Measurements from ENCODE around the gene SOX13.

SOX13 gene

DNA sequence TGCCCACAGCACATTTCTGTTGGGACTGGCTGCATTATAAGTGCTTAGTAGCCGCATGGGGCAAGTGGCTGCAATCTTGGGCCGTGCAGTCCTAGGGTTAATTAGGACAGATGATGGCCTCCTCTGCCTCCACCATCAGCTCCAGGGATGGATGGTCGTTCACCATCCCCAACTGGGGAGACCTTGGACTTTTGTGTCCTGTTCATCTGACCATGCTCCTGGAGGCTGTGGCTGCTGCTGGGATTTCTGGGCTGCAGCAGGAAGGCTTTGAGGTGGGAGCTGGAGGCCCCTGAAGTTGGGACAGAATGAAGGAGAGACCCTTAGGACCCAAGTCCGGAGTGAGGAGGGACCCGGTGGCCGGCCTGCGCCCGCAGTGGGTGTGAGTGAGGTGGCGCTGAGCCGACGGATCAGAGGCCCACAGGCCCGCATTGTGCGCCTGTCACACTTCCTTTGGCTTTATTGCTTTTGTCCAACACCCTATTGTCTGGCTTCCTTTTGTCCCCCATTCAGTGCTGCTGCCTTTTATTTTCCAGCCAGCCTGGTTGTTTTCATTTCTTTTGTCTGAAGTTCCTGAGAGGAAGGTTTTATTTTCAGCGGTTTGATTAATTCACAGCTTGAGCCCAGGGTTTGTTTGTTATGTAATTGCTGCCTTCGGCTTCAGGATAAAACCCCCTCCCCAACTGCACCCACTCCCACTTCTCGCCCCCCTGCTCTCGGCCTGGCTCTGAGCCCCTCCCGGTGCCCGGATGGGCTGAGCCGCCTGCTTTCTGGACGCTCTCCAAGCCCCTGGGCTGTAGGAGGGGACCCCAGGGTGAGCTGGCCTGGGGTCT lies 35.6 kb downstream of the SOX13 start:
- DNase-seq, result no peak

DNA sequence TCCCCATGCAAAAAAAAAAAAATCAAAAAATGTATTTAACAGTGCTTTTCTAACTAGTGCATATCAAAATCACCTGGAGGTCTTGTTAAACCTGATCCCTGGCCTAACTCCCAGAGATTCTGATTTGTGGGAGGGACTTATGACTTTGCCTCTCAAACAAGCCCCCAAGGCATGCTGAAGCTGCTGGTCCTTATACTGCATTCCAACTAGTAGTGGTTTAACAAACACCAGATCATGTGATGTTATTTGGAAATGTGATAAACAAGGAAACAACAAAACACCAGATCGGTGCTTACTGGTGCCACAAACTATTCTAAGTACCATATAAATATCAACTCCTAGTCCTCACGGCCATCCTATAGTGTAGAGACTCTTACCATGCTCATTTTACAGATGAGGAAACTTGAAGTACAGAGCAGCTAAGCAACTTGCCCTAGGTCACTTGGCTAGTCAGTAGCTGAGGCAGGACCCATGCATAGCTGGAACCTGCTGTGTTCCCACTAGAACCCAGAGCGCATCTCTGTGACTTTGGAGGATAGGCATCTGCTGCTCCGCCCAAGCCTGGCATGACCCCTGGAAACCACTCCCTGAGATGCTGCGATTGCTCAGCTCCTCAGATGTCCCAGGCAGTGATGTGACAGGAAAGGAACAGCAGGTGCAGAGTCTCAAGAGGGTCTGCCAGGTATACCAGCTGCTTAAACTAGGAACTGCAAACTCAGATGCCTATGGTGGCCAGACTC lies 38.1 kb downstream of the SOX13 start:
- no peak for DNase-seq

DNA sequence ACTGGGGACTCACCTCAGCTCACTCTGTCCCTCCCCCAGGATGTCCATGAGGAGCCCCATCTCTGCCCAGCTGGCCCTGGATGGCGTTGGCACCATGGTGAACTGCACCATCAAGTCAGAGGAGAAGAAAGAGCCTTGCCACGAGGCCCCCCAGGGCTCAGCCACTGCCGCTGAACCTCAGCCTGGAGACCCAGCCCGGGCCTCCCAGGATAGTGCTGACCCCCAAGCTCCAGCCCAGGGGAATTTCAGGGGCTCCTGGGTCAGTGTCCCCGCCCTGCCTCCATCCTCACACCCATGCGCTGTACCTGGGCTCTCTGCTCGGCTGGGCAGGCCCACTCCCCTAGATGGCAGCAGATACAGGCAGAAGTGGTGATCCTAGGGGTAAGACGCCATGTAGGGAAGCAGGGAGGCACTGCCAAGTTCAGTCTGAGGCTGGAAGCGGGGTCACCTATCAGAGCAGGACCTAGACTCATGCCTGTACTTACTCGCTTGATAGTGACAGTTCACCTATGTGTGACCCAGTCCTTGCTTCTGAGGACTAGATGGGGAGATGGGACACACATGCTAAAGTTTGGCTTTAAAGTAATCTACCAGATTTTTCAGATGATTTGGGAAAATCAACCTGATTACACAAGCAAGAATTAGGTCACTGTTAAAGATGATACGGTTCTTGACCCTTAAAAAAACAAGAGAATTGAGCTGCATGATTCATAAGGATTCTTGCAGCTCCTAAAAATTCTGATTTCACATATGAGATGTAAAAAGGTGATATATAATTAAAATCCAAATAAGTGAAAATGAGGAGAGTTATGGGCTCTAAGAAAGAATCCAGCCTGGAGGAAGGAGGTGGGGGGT lies 40.2 kb downstream of the SOX13 start:
- no peak for DNase-seq

DNA sequence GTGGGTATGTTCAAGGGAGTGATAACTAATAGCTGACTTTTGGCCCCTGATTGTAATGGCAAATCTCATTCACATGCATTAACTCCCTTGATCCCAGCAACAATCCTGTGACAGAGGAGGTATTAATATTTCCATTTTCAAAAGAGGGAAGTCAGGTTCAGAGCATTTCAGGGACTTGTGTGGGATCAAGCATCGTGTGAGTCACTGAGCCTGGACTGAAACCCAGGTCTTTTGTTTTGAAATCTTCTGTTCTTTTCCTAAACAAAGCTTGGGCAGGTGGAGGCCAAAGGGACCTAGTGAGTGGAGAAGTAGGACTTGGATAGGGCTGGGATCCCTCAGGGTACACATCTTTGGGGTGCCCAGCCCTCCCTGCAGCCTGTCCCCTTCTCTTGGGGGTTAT lies 41.0 kb downstream of the SOX13 start:
- DNase-seq, result no peak

DNA sequence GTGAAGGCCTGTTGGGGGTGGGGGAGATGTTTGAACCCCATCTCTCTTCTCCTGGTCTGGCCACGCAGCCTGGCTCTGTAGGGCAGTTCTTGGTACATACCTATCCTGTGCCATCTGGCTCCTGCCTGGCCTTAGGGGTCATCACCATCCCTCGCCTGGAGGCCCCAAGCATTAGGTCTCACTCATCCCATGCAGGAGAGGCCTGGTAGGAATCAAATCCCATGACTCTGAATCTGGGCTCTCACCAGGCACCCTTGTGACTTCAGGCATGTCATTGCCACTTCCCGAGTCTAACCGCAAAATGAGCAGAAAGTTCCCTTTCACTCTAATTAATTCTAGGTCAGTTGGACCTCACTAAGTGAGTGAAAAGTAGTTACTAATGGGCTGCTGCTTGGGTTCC lies 41.7 kb downstream of the SOX13 start:
- no peak for DNase-seq

DNA sequence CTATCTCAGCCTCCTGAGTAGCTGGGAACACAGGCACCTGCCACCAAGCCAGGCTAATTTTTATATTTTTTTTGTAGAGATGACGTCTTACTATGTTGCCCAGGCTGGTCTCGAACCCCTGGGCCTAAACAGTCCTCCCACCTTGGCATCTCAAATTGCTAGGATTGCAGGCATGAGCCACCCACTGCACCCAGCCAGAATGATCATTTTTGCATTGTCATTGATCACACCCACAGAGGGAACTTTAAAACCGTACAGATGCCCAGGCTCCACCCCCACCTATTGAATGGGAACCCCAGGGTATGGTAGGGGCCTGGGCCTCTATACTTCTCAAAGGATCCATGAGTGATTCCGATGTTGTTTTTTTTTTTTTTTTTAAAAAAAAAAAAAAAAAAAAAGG lies 42.2 kb downstream of the SOX13 start:
- DNase-seq, result no peak

DNA sequence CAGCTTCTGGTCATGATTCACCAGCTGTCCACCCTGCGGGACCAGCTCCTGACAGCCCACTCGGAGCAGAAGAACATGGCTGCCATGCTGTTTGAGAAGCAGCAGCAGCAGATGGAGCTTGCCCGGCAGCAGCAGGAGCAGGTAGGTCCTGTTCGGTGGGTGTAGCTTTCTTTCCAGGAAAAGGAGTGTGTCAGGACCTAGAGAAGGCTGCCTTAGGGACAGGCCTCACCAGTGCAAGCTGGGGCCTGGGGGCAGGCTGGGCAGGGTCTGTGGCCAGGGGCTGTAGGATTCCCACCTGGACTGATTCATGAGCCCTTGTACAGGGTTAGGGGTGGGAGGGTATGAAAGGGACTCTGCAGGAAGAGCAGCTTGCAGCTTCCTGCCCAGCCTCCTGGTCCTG lies 43.6 kb downstream of the SOX13 start:
- no peak for DNase-seq

DNA sequence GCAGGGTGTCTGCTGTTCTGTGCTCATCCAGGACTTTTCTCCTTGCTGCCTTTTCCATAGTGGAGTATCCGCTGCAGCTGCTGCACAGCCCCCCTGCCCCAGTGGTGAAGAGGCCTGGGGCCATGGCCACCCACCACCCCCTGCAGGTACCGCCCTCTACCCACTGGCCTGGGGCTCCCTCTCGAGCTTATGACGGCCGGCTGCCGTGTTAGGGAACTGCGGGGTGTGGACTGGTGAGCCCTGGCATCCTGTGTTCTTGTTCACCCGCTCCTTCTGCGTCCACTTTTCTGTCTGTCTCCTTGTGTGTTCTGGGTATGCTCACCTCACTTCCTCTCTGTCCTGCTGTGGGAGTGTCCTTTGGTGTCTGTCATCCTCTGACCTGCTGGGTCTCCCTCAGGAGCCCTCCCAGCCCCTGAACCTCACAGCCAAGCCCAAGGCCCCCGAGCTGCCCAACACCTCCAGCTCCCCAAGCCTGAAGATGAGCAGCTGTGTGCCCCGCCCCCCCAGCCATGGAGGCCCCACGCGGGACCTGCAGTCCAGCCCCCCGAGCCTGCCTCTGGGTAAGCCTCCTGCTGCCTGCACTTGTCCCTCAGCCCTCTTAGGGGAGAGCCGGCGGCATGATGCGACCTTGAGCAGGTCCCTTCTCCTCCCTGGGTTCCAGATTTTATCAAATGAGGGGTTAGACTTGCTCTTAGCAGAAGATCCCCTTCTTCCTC lies 49.1 kb downstream of the SOX13 start:
- no peak for DNase-seq

DNA sequence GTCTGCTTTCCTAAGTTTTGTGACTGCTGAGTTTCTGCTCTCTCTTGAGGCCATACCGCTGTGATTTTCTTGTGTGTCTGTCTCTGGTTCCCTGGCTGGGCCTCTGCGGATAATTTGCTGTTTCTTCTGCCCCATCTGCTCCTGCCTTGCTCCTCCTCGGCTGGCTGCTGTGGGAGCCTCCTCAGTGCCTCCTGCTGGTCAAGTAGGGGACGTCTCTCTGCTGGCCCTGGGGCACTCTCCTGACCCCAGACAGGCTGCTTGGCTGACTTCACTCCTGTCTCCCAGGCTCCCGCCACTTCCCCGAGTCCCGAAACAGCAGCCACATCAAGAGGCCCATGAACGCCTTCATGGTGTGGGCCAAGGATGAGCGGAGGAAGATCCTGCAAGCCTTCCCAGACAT lies 50.5 kb downstream of the SOX13 start:
- DNase-seq, result no peak

DNA sequence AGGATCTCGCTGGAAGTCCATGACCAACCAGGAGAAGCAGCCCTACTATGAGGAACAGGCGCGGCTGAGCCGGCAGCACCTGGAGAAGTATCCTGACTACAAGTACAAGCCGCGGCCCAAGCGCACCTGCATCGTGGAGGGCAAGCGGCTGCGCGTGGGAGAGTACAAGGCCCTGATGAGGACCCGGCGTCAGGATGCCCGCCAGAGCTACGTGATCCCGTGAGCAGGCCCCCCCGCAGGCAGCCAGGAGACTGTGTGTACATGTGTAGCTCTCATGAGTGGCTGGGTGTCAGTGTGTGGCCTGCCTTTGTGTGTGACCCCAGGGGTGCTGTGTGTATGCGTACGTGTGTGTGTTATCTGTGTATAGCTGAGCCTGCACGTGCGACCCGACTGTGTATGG lies 51.7 kb downstream of the SOX13 start:
- no peak for DNase-seq

DNA sequence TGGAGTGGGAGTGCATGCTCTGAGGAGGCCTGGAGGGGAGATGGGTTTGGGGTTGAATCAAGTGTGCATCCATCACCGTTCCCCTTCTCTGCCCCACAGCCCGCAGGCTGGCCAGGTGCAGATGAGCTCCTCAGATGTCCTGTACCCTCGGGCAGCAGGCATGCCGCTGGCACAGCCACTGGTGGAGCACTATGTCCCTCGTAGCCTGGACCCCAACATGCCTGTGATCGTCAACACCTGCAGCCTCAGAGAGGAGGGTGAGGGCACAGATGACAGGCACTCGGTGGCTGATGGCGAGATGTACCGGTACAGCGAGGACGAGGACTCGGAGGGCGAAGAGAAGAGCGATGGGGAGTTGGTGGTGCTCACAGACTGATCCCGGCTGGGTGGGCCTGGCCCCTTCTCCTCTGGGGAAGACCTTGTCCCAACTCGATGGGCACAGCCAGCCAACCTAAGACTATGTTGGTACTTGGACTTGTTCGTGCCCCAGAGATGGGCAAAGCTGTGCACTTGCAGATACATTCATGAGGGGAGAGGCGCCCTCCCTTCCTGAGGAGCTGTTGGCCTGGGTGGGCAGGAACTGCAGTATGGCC lies 52.9 kb downstream of the SOX13 start:
- DNase-seq, result no peak

DNA sequence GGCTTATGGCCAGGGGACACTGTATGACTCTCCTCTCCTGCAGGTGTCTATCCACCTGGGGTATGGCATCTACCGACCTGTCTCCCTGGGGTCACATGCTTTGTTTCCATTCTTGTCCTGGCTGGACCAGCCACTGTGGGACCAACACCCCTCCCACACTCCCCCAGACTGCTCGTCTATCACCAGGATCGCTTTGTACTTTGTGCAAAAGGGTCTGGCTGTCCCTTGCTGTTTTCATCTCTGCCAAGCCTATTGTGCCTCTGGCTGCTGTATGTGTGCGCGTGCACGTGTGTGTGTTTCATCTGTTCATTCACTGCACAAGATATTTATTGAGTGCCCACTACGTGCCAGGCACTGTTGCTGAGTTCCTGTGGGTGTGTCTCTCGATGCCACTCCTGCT lies 53.5 kb downstream of the SOX13 start:
- no peak for DNase-seq

DNA sequence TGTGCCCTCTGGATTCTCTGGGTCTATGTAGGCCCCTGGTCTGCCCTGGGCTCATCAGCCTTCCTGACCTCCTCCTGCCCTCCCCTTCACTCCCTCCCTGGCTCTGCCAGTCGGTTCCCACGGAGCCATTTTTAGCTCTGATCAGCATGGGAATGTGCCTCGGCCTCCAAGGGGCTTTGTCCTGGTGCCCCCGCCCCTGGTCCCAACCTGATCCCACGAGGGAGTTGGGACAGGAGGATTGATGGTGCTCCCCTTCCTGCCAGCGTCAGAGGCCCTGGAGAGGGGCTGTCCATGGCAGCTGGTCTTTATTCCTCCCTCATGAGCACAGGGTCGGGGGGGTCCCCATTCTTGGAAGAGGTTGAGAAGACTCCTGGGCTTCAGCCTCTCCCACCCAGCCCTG lies 54.0 kb downstream of the SOX13 start:
- no peak for DNase-seq

DNA sequence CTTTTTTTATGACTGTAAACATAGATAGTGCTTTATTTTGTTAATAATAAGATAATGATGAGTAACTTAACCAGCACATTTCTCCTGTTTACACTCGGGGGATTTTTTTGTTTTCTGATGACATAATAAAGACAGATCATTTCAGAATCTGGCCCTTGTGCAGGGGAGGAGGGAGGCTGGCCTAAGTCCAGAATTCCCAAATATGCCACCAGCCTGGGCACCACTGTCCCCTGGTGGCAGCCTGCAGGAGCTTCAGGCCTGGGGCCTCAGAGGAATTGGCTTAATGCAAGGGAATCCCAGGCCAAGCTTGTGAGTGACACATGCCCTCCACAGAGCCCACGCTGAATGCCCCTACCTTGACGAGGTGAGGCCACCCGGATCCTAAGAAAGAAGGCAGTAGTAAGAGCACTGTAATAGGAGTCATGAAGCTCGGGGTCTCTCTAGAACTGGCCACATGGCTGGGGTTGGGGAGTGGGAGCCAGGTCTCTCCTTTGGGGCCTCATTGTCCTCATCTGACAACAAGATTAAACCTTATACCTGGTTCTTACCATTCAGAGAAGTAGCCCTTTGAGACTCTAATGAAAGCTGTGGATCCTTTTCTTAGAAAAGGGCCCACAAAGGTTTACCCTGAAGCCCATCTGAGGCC lies 54.8 kb downstream of the SOX13 start:
- DNase-seq, result peak; percentile 50

DNA sequence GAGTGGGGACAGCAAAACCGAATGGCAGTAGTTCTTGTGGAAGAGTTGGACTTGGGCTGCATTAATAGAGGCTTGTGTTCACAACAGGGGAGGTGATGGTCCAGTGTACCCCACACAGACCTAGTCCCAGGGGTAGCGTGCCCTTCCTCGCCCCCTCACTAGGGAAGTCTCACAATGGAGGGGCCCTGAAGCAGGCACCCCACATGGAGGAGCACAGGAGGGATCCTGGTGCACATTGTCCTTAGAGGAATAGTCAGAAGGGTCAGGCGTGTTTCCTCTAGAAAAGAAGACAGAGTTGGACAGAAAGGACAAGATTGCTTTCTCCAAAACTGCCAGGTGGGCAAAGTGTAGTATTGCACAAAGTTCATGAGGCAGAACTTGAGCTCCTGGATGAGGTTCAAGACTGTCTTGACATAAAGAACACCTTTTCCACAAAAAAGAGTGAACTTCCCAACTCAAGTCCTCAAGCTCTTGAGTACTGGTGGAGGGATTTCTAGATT lies 55.6 kb downstream of the SOX13 start:
- no peak for DNase-seq

DNA sequence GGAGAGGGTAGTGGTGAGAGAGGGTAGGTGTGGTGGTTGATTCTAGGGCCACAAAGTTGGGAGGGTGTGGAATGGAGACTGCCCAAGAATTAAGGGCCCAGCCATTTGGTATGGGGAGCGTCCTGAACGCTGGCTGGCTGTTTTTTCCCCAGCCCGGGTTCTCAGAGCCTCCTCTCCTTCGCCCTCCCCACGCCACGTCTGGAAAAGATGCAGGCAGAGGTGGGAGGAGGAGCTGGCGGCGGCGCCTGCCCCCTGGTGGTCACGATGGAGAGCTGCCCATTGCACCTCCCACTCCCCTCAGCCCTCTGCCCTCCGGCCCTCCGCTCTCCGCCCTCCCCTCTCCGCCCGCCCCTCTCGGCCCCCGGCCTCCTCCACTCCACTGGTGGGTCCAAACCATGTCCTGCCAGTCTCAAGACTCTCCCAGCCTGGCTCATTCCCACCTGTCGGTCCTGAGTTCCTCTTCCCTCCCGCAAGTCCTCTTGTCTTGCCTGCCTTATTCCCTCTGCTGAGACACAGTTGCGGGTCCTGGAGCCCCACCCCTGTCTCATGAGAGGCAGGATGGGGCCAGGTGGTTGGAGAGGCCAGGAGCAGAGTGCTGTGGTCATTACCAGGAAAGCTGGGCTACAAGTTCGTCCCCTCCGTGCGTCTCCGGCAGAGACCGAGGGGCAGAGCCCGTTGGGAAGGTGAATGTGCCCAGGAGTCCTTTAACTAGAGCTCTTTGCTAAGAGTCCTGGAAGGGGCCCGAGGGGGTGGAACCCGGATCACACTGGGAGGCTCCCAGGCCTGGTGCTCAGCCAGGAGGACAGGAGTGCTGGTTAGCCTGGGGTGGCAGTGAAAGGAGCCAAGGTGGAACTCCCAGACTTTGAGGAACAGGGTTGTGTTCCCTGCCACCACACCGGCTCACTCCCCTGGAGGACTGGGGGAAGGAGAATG lies 56.3 kb downstream of the SOX13 start:
- DNase-seq, result peak; percentile 73

DNA sequence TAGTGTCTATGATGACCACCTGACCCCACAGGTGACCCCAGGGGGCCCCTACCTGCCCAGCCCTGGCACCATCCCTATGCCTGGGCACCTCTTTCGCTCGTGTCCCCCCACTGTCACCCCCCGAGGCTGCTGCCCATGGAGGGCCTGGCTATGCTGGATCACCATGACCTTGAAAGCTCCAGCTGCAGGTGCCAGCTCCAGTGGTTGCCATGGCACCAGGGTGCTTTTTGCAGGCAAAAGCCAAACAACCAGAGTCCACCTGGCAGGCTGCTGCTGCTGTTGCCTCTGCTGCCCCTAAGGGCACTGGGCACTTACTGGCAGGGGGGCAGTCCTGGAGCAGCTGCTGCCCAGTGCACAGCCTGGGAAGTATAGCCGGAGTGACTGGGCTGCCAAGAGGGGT lies 57.3 kb downstream of the SOX13 start:
- no peak for DNase-seq

DNA sequence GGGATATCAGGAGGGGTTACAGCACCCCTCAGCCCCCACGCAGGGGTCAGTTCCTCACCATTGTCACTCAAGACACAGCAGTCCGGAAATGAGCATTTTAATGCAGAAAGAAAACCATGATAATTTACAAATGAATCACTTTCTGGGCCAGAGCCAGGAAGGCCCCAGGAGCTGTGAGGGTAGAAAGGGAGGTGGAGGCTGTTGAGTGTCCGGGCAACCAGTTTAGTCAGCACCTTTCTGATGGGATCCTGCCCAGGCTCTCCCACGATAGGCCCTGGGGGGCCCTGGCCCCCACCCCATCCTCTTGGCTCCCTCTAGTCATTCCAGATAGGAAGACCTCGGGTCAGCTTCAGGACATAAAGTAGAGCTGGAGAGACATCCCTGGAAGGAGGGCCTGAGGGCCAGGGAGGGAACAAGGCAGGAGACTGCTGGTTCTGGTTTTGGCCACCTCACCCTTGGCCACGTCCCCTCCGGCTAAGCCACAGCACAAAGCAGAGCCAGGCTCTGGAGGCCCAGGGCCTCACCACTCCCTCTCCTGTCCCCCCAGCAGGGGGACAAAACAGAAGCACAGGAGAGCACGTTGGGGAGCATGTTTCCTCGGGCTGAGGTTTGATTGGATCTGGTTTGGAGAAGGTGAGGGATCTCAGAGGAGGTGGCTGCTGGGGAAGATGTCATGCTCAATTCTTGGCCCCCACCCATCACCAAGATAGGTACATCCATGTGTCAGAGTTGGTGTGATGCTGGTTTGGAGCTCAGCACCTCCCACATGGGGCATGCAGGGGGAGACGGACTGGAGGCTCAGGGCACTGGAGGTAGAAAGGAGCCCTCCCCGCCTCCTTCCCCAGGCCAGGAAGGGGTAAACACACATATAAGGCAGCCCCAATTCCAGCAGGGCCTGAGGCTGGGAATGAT lies 58.3 kb downstream of the SOX13 start:
- DNase-seq, result no peak

DNA sequence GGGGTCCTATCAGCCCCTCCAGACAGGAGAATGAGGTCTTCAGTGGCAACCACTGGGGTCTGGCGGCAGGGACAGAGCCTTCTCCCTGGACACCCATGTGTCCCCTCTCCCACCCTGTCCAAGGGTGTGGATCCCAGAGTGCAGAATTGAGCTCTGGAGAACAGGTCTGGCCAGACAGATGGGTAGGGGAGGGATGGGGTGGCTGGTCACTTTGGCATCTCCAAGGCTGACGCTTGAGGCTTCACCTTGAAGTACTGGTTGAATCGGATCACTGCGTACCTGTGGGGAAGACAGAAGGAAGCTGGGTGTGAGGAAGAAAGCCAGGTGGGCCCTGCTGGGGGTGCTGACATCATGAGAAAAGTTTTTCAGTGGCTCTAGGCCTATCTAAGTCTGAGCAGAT lies 59.1 kb downstream of the SOX13 start:
- no peak for DNase-seq

DNA sequence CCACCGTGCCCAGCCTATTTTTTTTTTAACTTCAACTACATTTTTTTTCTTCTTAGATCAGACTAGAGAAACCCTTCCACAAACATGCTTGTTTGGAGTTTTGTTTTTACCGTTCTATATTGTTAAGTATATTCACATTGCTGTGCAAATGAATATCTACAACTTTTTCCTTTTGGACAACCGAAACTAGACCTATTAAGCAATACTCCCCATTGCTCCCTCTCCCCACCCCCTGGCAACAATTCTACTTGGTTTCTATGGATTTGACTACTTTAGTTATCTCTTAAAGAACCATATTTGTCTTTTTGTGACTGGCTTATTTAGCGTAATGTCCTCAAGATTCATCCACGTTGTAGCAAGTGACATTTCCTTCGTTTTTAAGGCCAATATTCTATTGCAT lies 59.8 kb downstream of the SOX13 start:
- DNase-seq, result no peak

Measured in NCI-H1048 (cell line).